ENCODE measurements around the gene USP20. TPM values are rescaled to one million over a fixed set of nuclear protein-coding genes. Genes with fewer than 3 reads are reported as not detected.
A peak's percentile ranks its signal among the peaks of the same experiment; 100 is the strongest.
"Not testable (repeated sequence)": the region's sequence is repeated elsewhere in the genome, so short reads cannot be mapped to it uniquely, and the experiment has no call there.

USP20 gene
- total RNA-seq, 1 donor from 2014 or later = 10.8 TPM

DNA sequence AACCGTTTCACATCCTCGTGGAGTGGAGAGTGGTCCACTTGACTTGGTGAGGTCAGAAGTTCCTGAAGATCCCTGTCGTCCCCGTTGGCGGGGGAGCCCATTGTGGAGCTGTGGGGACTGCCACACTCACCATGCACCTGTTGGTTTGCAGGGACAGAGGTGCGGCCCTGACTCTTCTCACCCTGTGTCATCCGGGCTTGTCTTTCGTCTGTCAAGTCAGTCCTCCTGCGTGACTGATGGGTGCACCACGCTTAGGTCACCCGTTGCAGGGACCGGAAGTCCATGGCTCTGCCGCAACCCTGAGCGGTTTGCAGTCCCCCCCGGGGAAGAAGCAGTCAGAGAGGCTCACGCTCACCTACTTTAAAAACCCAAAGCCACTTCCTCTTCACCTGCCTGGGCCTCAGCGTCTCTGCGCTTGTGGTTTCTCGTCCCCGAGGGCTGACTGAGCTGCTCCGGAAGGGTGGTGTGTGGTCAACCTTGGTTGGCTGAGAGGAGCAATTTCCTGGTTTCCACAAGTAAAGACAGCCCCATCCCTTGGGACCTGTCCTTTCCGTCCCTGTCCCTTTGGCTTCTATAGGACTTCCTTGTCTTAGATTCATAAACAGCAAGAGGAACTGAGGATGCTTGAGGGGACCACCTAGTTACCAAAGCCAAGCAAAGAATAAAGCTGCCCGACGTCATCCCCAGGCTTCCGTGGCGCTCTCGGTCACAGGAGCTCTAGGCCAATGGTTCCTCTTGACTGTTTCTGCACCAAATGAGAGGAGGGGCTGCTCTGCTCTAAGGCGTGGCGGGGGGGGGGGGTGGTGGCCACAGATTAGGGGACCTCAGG is 53.2 kb downstream of the USP20 start:
- H3K4me2 ChIP-seq = no peak overlapping the region
- H3K79me2 ChIP-seq (ENCODE audit: low read depth) = no peaks in the 10 kb centered on the region
- H3K4me3 ChIP-seq = no peak overlapping the region
- no peaks in the 10 kb centered on the region for H3K9me3 ChIP-seq (ENCODE audit: low read depth)
- Mint-ChIP-seq H3K4me3 (peak overlapping the region; percentile 53), H3K4me1 (peaks cover 61% of the 10 kb centered on the region), H3K36me3 (peaks cover 14% of the 10 kb centered on the region), H3K27me3 (ENCODE audit: insufficient read depth, low read depth) (peaks cover 2% of the 10 kb centered on the region), H3K27ac (no peak overlapping the region), H3K9me3 (no peaks in the 10 kb centered on the region)
- H3K9ac ChIP-seq = no peak overlapping the region
- H3K27ac ChIP-seq = no peak overlapping the region
- no peaks in the 10 kb centered on the region for H4K20me1 ChIP-seq (ENCODE audit: low read depth)
- H3K36me3 ChIP-seq = no peaks in the 10 kb centered on the region
- peaks cover 38% of the 10 kb centered on the region for H3F3A ChIP-seq (ENCODE audit: low read depth)
- DNase-seq (ENCODE audit: low spot score) = no peak
- H3K27me3 ChIP-seq = no peaks in the 10 kb centered on the region
- no peak overlapping the region for H2AFZ ChIP-seq (replicated peaks)
- H3K4me1 ChIP-seq = peaks cover 38% of the 10 kb centered on the region
- TF ChIP-seq EZH2phosphoT487 (IDR thresholded peaks at IDR 0.05) (no peak), EZH2 (IDR thresholded peaks at IDR 0.05) (no peak)
- TF ChIP-seq, protein P1, sequence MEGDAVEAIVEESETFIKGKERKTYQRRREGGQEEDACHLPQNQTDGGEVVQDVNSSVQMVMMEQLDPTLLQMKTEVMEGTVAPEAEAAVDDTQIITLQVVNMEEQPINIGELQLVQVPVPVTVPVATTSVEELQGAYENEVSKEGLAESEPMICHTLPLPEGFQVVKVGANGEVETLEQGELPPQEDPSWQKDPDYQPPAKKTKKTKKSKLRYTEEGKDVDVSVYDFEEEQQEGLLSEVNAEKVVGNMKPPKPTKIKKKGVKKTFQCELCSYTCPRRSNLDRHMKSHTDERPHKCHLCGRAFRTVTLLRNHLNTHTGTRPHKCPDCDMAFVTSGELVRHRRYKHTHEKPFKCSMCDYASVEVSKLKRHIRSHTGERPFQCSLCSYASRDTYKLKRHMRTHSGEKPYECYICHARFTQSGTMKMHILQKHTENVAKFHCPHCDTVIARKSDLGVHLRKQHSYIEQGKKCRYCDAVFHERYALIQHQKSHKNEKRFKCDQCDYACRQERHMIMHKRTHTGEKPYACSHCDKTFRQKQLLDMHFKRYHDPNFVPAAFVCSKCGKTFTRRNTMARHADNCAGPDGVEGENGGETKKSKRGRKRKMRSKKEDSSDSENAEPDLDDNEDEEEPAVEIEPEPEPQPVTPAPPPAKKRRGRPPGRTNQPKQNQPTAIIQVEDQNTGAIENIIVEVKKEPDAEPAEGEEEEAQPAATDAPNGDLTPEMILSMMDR (IDR thresholded peaks at IDR 0.05) = no peak

DNA sequence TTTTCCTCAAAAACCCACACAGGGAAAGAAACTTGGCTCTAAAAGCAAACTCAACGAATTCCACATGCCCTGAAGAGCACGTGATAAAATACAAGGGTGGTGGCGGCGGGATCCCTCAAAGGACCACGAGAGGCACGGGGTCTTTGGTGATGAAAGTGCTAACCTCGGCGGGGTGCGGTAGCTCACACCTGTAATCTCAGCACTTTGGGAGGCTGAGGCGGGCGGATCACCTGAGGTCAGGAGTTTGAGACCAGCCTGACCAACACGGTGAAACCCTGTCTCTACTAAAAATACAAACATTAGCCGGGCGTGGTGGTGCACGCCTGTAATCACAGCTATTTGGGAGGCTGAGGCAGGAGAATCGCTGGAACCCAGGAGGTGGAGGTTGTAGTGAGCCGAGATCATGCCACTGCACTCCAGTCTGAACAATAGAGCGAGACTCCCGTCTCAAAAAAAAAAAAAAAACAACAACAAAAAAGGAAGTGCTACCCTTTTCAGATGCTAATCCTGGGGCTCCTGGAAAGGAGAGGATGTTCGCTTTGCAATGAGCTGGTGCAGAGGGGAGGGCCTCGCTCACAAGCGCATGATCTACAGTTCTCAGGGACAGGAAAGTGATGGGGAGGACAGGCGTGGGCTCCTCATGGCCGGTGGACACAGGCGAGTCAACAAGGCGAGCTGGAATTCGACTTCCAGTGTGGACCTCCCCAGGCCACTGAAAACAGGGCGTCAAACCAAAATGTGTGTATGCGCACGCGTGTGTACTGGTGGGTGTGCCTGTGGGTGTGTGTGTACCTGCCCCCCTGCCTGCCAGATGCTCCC is 54.1 kb downstream of the USP20 start:
- H3F3A ChIP-seq (ENCODE audit: low read depth) = peaks cover 31% of the 10 kb centered on the region
- H3K9ac ChIP-seq = no peak overlapping the region
- H3K36me3 Mint-ChIP-seq = peaks cover 18% of the 10 kb centered on the region
- DNase-seq (ENCODE audit: low spot score) = no peak
- no peaks in the 10 kb centered on the region for H3K9me3 ChIP-seq (ENCODE audit: low read depth)
- no peak overlapping the region for H2AFZ ChIP-seq (replicated peaks)
- no peaks in the 10 kb centered on the region for H3K79me2 ChIP-seq (ENCODE audit: low read depth)
- H3K27me3 Mint-ChIP-seq (ENCODE audit: insufficient read depth, low read depth) = peaks cover 2% of the 10 kb centered on the region
- TF ChIP-seq EZH2phosphoT487 (IDR thresholded peaks at IDR 0.05) = no peak
- no peak for TF ChIP-seq EZH2 (IDR thresholded peaks at IDR 0.05)
- TF ChIP-seq, protein P1 (IDR thresholded peaks at IDR 0.05) = no peak
- peaks cover 56% of the 10 kb centered on the region for H3K4me1 Mint-ChIP-seq
- H3K27me3 ChIP-seq = no peaks in the 10 kb centered on the region
- peaks cover 34% of the 10 kb centered on the region for H3K4me1 ChIP-seq
- H3K4me3 ChIP-seq = no peak overlapping the region
- H3K9me3 Mint-ChIP-seq = no peaks in the 10 kb centered on the region
- H4K20me1 ChIP-seq (ENCODE audit: low read depth) = no peaks in the 10 kb centered on the region
- no peak overlapping the region for H3K27ac ChIP-seq
- H3K27ac Mint-ChIP-seq = no peak overlapping the region
- H3K4me3 Mint-ChIP-seq = peak overlapping the region; percentile 41
- no peaks in the 10 kb centered on the region for H3K36me3 ChIP-seq
- no peak overlapping the region for H3K4me2 ChIP-seq

DNA sequence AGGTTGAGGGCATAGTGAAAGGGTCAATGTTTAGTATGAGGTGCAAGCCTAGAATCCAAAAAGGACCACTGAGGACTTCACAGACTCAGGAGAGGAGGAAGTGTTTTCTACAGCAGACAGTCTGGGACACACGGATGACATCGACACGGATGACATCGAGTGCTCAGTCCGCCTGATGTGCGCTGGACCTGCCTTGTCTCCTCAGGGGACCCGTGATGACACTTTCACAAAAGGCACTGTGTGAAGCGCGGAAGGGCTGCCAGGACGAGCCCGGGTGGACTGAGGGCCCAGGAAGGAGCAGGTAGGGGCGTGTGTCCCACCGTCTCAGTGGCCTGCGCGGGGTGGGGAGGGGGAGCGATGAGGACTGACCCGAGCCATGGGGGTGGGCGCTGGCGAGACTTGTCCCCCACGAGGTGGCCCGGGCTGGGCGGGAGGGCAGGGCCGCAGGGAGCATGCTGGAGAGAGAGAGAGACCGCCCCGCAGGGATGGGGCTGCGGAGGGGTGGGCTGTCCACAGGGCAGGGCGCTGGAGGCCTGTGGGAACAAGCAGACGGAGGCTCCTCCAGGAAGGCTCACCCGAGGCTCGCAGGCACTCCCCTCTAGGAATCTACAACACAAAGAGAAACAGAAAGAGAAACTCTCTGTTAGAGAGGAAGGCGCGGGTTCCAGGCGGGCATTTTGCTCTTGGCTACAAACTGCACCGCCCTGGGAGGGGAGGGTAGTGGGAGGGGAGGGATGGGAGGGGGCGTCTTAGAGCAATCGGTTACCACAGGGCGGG is 54.9 kb downstream of the USP20 start:
- peaks cover 48% of the 10 kb centered on the region for H3K4me1 Mint-ChIP-seq
- H3K9me3 ChIP-seq (ENCODE audit: low read depth) = no peaks in the 10 kb centered on the region
- no peaks in the 10 kb centered on the region for H4K20me1 ChIP-seq (ENCODE audit: low read depth)
- H3K36me3 Mint-ChIP-seq = peaks cover 21% of the 10 kb centered on the region
- H3K9ac ChIP-seq = no peak overlapping the region
- H3K27me3 ChIP-seq = no peaks in the 10 kb centered on the region
- H3K27ac ChIP-seq = no peak overlapping the region
- peak overlapping the region; percentile 7 for H2AFZ ChIP-seq (replicated peaks)
- no peak overlapping the region for H3K27ac Mint-ChIP-seq
- H3K79me2 ChIP-seq (ENCODE audit: low read depth) = no peaks in the 10 kb centered on the region
- peak overlapping the region; percentile 41 for H3K4me3 Mint-ChIP-seq
- no peak for TF ChIP-seq EZH2phosphoT487 (IDR thresholded peaks at IDR 0.05)
- TF ChIP-seq, protein P1 (IDR thresholded peaks at IDR 0.05) = no peak
- no peak for TF ChIP-seq EZH2 (IDR thresholded peaks at IDR 0.05)
- H3F3A ChIP-seq (ENCODE audit: low read depth) = peaks cover 24% of the 10 kb centered on the region
- H3K4me3 ChIP-seq = no peak overlapping the region
- peaks cover 2% of the 10 kb centered on the region for H3K27me3 Mint-ChIP-seq (ENCODE audit: insufficient read depth, low read depth)
- no peaks in the 10 kb centered on the region for H3K36me3 ChIP-seq
- H3K9me3 Mint-ChIP-seq = no peaks in the 10 kb centered on the region
- H3K4me2 ChIP-seq = peak overlapping the region; percentile 55
- peaks cover 27% of the 10 kb centered on the region for H3K4me1 ChIP-seq
- DNase-seq (ENCODE audit: low spot score) = peak; percentile 56

DNA sequence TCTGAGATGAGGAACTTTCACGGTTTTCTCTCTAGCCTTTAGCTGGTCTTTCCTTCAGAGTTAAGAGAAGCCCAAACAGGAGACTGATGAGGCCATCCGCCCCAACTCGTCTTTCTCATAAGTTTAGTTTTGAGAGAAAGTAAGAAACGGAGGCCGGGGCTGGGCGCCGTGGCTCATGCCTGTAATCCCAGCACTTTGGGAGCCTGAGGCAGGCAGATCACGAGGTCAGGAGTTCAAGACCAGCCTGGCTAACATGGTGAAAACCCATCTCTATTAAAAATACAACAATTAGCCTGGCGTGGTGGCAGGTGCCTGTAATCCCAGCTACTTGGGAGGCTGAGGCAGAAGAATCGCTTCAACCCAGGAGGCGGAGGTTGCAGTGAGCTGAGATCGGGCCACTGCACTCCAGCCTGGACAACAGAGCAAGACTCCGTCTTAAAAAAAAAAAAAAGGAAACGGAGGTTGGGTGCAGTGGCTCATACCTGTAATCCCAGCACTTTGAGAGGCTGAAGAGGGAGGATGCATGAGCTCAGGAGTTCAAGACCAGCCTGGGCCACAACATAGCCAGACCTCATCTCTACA is 55.6 kb downstream of the USP20 start:
- Mint-ChIP-seq H3K36me3 (peaks cover 22% of the 10 kb centered on the region), H3K4me1 (peaks cover 42% of the 10 kb centered on the region)
- not testable (repeated sequence) for H3K9me3 Mint-ChIP-seq; H3K79me2 ChIP-seq (ENCODE audit: low read depth); H3K4me3 ChIP-seq; H3K9ac ChIP-seq; H3K36me3 ChIP-seq; H3K4me3 Mint-ChIP-seq; H3K27ac Mint-ChIP-seq; H3K9me3 ChIP-seq (ENCODE audit: low read depth); H3K27me3 ChIP-seq; H4K20me1 ChIP-seq (ENCODE audit: low read depth); H3K27ac ChIP-seq; H3K27me3 Mint-ChIP-seq (ENCODE audit: insufficient read depth, low read depth); DNase-seq (ENCODE audit: low spot score)
- Histone ChIP-seq H2AFZ (replicated peaks) (peak overlapping the region; percentile 7), H3F3A (ENCODE audit: low read depth) (peaks cover 19% of the 10 kb centered on the region), H3K4me2 (peak overlapping the region; percentile 55), H3K4me1 (peaks cover 20% of the 10 kb centered on the region)

All from neural progenitor cell (in vitro differentiated cells).